DMS53 (cell line): ENCODE measurements around the gene OR12D1.
"Not testable (repeated sequence)": the region's sequence is repeated elsewhere in the genome, so short reads cannot be mapped to it uniquely, and the experiment has no call there.

Experiments
- DNase-seq: peaks from one replicate; lab custom pipeline; 2025; lab: John Stamatoyannopoulos, UW

Gene OR12D1

DNA sequence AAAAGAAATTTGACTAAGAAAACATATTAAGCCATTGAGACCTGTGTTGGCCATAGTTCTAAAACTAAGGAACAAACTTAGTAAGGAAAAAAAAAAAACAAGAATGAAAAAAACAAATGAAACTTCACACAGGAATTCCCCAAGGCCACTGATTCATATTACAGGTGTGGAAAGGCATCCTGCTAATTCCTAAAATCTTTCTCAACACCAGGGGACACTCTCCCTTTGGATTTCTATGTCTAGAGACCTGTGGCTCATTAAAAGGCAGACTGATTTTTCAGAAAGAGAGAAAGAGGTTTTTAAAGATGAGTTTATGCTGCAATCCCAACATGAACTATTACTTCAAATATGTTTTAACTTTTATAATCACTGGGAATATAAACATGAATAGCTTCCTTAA lies at the start of gene OR12D1:
Gene OR12D1, plus strand, starts transcription at position 341 of the 400 bp plus-strand sequence.
- DNase-seq = peak; percentile 27

DNA sequence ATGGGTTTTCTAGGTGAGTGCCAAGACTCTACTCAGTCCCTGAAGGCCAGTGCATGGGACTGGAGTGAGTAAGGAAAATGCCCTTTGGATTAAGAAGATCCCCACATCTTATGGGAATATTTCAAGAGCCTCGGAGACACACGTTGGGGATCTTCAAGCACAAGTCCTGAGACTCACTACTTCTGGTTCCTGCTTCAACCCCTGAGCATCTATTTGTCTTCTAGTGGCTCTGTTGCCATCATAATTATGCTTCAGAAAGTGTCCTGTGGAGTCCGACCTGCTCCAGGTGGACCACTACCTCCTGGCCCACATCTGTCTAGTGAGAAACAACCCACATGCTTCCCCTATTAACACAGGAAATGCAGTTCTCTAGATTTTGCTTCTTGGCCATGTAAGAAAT lies 46.0 kb upstream of the OR12D1 start, which contains the start of gene OR5V1:
Gene OR5V1, minus strand, starts transcription at position 101 of the 400 bp plus-strand sequence. CDS start 12,670 bp downstream, outside the sequence.
- no peak for DNase-seq

DNA sequence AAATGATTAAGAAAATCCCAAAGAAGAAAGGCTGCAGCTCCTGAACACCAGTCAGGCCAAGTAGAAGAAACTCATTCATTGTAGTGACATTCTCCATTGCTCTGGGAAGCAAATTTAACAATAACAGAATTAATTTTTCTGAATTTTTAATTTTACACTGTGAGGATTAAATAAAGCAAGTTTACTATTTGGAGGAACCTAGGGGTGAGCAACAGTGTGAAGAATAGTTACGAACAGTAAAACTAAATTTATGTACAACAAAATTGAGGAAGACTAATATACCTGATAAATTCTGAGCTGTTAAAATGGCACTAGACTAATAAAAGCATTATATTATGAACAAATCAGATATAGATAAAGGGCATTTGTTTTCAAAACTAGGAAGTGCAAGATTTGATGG lies 39.5 kb upstream of the OR12D1 start, which contains the start of gene OR12D3:
Gene OR12D3, minus strand, starts transcription at position 101 of the 400 bp plus-strand sequence. Its CDS starts 4 bp downstream, at position 97.
- no peak for DNase-seq

GRCh38 chr6:29376003-29376402 lies 38.7 kb upstream of the OR12D1 start:
- no peak for DNase-seq

GRCh38 chr6:29388533-29388932 lies 26.2 kb upstream of the OR12D1 start:
- no peak for DNase-seq

DNA sequence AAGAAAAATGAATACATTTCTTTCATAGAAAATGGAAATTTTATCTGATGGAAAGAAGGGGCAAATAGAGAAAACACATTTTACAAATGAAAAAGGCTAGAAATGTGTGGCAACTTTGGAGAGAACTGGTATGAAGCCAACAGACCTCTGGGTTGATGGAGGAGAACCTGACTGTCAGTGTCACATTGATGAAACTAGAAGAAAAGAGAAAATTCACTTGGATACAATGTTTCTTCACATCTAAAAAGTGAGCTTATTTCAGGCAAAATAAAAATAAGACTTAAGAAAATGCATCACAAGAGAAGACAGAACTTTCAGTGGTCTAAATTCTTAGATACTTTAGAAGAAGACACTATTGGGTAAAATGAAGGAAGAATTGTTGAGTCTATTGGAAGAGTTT lies 19.4 kb upstream of the OR12D1 start, which contains the start of gene OR12D2:
Gene OR12D2, plus strand, starts transcription at position 301 of the 400 bp plus-strand sequence. CDS start 1,069 bp downstream, outside the sequence.
- no peak for DNase-seq

DNA sequence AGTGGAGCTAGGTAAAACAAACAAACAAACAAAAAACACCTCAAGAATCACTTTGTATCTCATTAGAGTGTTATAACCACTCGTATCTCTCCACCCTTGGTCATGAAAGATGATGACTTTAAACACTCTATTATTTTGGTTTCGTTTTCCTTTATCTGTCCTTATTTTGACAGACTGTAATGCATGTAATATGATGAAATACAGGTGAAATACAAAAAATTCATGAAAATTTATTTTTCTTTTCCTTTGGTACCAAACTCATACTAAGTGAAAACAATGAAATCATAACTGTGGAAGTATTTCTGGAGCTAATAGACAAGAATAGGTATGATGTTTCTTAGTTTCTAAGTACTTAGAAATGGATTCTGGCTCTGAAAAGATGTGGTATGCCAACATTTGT lies 15.2 kb upstream of the OR12D1 start:
- DNase-seq = no peak

- no peak for DNase-seq
Observed at GRCh38 chr6:29403801-29404200, 10.9 kb upstream of the OR12D1 start.

- no peak for DNase-seq
Observed at GRCh38 chr6:29419516-29419915, 4.8 kb downstream of the OR12D1 start.

- DNase-seq = no peak
Observed at GRCh38 chr6:29424168-29424567, 9.4 kb downstream of the OR12D1 start.

DNA sequence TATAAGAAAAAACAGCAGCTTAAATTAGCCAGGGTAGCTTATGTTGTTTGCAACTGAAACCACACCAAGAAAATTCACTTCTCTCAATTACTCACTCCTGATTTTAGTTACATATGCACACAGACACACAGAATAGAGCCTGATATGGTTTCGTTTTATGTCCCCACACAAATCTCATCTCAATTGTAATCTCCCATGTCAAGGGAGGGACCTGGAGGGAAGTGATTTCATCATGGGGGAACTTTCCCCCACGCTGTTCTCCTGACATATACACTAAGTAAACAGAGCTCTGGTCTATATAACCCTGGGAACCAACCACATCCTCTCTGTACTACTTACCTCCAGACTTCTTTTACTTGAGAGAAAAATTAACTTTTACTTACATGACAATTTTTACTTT lies 9.8 kb downstream of the OR12D1 start:
- DNase-seq = no peak

DNA sequence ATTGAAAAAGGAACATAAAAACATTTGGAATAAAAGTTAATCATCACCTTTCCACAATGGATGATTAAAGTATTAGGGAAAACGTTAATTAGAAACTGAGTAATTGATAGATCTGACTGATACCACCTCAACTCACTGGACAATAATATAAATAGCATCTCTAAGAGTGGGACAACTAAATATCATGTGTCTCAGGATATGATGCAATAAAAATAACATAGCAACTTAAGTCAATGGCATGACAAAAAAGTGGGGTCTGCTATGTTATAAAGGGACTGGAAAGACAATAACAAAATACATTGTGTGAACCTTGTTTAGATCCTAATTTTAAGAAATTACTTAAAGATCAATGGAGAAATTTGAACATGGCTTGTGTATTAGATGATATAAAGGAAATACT lies 10.3 kb downstream of the OR12D1 start:
- DNase-seq = no peak

DNA sequence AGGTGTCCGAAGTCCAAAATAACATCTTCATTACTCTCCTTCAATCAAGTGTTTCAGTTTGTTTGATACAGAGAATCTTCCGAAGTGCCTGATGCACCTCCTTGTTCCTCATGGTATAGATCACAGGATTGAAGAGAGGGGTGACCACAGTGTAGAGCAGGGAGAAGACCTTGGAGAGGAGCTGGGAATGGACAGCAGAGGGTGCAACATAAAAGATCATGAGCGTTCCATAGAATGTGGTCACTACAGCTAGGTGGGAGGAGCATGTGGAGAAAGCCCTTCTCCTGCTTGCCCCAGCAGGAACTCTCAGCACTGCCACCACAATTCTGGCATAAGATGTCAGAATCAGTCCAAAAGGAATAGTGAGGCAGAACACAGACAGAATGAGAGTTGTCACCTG lies 11.9 kb downstream of the OR12D1 start:
- peak; percentile 12 for DNase-seq

GRCh38 chr6:29436730-29437129 lies 22.0 kb downstream of the OR12D1 start:
- peak; percentile 51 for DNase-seq

DNA sequence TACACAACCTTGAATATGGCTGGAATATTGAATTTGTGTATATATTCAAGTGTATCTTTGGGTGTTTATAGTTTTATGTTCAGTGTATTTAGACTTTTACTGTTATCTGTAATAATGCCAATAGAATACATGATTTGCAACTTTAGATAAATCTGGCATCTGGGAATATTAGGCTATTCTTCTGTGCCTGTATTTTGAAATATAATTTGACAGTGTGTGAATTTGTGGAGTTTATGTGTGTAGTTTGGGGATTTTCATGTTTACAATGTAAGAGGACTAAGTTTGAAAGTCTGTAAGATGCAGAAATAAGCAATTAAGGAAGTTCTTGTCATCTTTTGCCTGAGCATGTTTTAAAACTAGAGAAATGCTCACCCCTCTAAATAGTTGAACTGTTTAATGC lies 24.3 kb downstream of the OR12D1 start, which contains the start of gene OR10C1:
Gene OR10C1, plus strand, starts transcription at position 301 of the 400 bp plus-strand sequence. CDS start 710 bp downstream, outside the sequence.
- DNase-seq = no peak

DNA sequence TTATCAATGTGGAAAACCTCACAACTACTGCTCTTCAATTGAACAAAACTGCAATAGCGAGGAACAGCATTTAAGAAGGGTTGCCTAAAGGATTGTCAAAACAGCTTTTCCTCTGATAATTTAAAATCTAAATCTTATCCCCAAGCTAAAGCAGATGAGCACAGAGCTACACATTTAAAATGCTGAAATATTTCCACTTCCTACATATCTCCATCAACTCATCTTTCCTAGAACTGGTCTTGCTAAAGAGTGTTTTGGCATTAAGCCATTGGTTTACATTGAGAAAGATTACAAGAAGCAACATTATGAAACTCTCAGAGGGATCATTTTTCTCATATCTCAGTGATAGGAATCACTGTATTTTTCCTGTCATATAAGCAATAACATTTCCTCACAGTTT lies 28.0 kb downstream of the OR12D1 start:
- no peak for DNase-seq

GRCh38 chr6:29444031-29444430 lies 29.3 kb downstream of the OR12D1 start:
- DNase-seq = not testable (repeated sequence)

GRCh38 chr6:29447670-29448069 lies 32.9 kb downstream of the OR12D1 start:
- no peak for DNase-seq

- no peak for DNase-seq
Observed at GRCh38 chr6:29451471-29452193, 36.9 kb downstream of the OR12D1 start.

DNA sequence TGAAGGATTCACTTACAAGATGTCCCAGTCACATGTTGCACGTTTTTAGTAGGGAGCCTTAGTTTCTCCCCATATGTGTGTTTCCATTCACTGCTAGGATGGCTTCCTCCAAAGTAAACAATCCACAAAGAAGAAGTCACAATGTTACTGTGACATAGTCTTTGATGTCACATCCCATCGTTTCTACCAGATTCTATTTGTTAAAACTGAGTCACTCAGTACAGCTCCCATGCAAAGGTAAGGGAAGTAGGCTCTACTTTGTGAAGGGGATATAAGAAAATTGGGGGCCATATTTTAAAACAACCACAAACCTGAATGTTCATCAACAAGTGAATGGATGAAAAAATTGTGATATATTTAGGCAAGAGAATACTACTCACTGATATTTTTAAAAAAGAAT lies 42.2 kb downstream of the OR12D1 start, which contains the start of the genes OR11A1 and OR2H1:
Gene OR11A1, minus strand, starts transcription at position 101 of the 400 bp plus-strand sequence. CDS start 29,430 bp downstream, outside the sequence.
Gene OR2H1, plus strand, starts transcription at position 185 of the 400 bp plus-strand sequence. CDS start 4,615 bp downstream, outside the sequence.
- no peak for DNase-seq

DNA sequence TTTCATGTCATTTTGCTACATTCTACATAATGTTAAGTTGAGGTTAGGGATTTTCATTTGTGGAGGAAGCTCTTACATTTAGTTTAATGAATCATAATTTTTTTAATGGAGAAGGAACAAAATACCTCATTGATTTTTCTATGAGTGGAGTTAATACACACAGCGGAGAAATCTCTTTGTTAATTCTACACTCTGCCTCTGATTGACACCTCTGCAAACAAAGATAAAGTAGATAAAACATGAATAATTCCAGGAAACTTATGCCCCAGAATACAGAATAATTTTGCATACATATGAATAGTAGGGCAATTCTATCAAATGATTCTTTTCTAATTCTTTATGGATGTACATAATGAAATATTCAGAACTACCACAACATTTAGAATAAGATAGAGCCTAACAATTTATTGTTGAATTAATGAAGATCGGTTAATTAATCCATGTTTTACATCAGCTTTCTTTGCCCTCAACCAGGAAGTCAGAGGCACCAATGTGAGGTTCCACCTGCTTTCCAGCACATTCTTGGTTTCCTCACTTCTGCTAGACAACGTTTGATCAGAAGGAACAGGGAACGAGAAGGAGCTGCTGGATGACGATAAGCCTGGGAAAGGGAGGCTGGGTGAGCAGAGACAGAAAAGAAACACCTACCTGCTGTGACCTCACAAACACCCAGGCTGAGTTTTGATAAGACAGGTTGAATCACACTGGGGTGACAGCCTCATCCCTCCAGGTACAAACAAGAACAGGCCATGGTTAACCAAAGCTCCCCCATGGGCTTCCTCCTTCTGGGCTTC lies 46.5 kb downstream of the OR12D1 start:
- DNase-seq = no peak

- no peak for DNase-seq
Observed at GRCh38 chr6:29462022-29462421, 47.3 kb downstream of the OR12D1 start.
